Neural cell (in vitro differentiated cells): ENCODE data around the gene TMEM184A. TPM values are rescaled to one million over a fixed set of nuclear protein-coding genes. Genes with fewer than 3 reads are reported as not detected.

ENCODE experiments used
- H2AFZ ChIP-seq: fragments of 200-600, 300-800 bp; sonication (generic), shearing (Covaris generic); 2 replicates; pipeline ENCODE4 v1.6.0; 2014; ENCODE audit warnings: low read depth, mild to moderate bottlenecking, antibody characterized with exemption, low read length, moderate library complexity
- H3F3A ChIP-seq: fragments of 200-600 bp; shearing (Covaris generic); 2 replicates; pipeline ENCODE4 v1.6.1; 2016; ENCODE audit warnings: mild to moderate bottlenecking, moderate library complexity, mixed read lengths, antibody characterized with exemption, low read length; ENCODE audit not compliant: insufficient read depth, poor library complexity, severe bottlenecking
- H3K27ac ChIP-seq: fragments of 200-600, 300-800 bp; sonication (generic), shearing (Covaris generic); 2 replicates; pipeline ENCODE4 v1.5.1; 2014; ENCODE audit warnings: mild to moderate bottlenecking, low read length, moderate library complexity
- H3K27me3 ChIP-seq: fragments of 300-800, 200-600 bp; sonication (generic), shearing (Covaris generic); 2 replicates; pipeline ENCODE4 v1.6.0; 2014; ENCODE audit warnings: mild to moderate bottlenecking, low read depth, low read length, moderate library complexity; ENCODE audit not compliant: insufficient read depth
- H3K36me3 ChIP-seq: fragments of 300-800, 200-600 bp; sonication (generic), shearing (Covaris generic); 2 replicates; pipeline ENCODE4 v1.5.1; 2014; ENCODE audit warnings: mild to moderate bottlenecking, antibody characterized with exemption, low read length, moderate library complexity; ENCODE audit not compliant: insufficient read depth
- H3K4me2 ChIP-seq: fragments of 300-800, 200-600 bp; sonication (generic), shearing (Covaris generic); 2 replicates; pipeline ENCODE4 v1.6.0; 2014; ENCODE audit warnings: mild to moderate bottlenecking, low read length
- H3K4me3 ChIP-seq: fragments of 300-800, 200-600 bp; sonication (generic), shearing (Covaris generic); 2 replicates; pipeline ENCODE4 v1.5.1; 2014; ENCODE audit warnings: mild to moderate bottlenecking, low read length, moderate library complexity
- H3K79me2 ChIP-seq: fragments of 200-600 bp; shearing (Covaris generic); replicated peaks from 2 replicates; pipeline ENCODE4 v1.6.0; 2014; ENCODE audit warnings: mild to moderate bottlenecking, low read length, moderate library complexity; ENCODE audit not compliant: insufficient read depth
- H3K9ac ChIP-seq: fragments of 300-800, 200-600 bp; sonication (generic), shearing (Covaris generic); 2 replicates; pipeline ENCODE4 v1.6.1; 2016; ENCODE audit warnings: mild to moderate bottlenecking, low read length, mixed read lengths
- H3K9me2 ChIP-seq: fragments of 200-600 bp; shearing (Covaris generic); 2 replicates; pipeline ENCODE4 v1.6.1; 2016; ENCODE audit warnings: mild to moderate bottlenecking, low read length, mixed read lengths; ENCODE audit not compliant: insufficient read depth
- H3K9me3 ChIP-seq: fragments of 200-600, 300-800 bp; sonication (generic), shearing (Covaris generic); 2 replicates; pipeline ENCODE4 v1.6.1; 2016; ENCODE audit warnings: mild to moderate bottlenecking, mixed run types, low read length, moderate library complexity, mixed read lengths
- H4K20me1 ChIP-seq: fragments of 200-600 bp; shearing (Covaris generic); 2 replicates; pipeline ENCODE4 v1.6.1; 2016; ENCODE audit warnings: mild to moderate bottlenecking, mixed run types; ENCODE audit not compliant: insufficient read depth
- CTCF ChIP-seq: fragments of 450-650 bp; IDR thresholded peaks from 2 replicates; pipeline ENCODE4 v1.5.1; 2014; ENCODE audit warnings: antibody characterized with exemption, mild to moderate bottlenecking, moderate library complexity; ENCODE audit not compliant: poor library complexity, severe bottlenecking
- EP300 ChIP-seq: fragments of 450-650 bp; conservative IDR thresholded peaks from 2 replicates; pipeline ENCODE4 v1.6.1; 2014; ENCODE audit warnings: antibody characterized with exemption, mild to moderate bottlenecking, moderate library complexity; ENCODE audit not compliant: poor library complexity, severe bottlenecking
- EZH2 ChIP-seq: fragments of 200-600, 300-800 bp; shearing (Covaris generic), sonication (generic); IDR thresholded peaks from 2 replicates; pipeline ENCODE4 v1.6.1; 2014; ENCODE audit warnings: antibody characterized with exemption, low read length, borderline replicate concordance, mild to moderate bottlenecking; ENCODE audit not compliant: insufficient read depth, poor library complexity, severe bottlenecking
- MXI1 ChIP-seq: fragments of 450-650 bp; conservative IDR thresholded peaks from 2 replicates; pipeline ENCODE4 v1.6.1; 2014; ENCODE audit warnings: antibody characterized with exemption, mild to moderate bottlenecking; ENCODE audit not compliant: poor library complexity, severe bottlenecking
- POLR2AphosphoS5 ChIP-seq: IDR thresholded peaks from 2 replicates; pipeline ENCODE4 v1.6.1; 2012
- RAD21 ChIP-seq: fragments of 450-650 bp; conservative IDR thresholded peaks from 2 replicates; pipeline ENCODE4 v1.6.1; 2014; ENCODE audit warnings: antibody characterized with exemption, mild to moderate bottlenecking, moderate library complexity
- SMC3 ChIP-seq: fragments of 450-650 bp; conservative IDR thresholded peaks from 2 replicates; pipeline ENCODE4 v1.6.1; 2014; ENCODE audit warnings: antibody characterized with exemption, mild to moderate bottlenecking, moderate library complexity; ENCODE audit not compliant: poor library complexity
- TAF1 ChIP-seq: IDR thresholded peaks from 2 replicates; pipeline ENCODE4 v1.6.1; 2012; ENCODE audit warnings: low read depth
- polyA plus RNA-seq: library from polyadenylated mRNA; depleted of rRNA; stranded (reverse); fragments of >200 nt; gene quantifications from 2 replicates; pipeline ENCODE4 v1.2.3, GENCODE V29; 2014
- TF ChIP-seq, protein P1 (sequence below): IDR thresholded peaks from 2 replicates; pipeline ENCODE4 v1.6.1; 2012; ENCODE audit warnings: borderline replicate concordance

Gene TMEM184A
- polyA plus RNA-seq, 1 donor from 2014 or later = not detected

DNA sequence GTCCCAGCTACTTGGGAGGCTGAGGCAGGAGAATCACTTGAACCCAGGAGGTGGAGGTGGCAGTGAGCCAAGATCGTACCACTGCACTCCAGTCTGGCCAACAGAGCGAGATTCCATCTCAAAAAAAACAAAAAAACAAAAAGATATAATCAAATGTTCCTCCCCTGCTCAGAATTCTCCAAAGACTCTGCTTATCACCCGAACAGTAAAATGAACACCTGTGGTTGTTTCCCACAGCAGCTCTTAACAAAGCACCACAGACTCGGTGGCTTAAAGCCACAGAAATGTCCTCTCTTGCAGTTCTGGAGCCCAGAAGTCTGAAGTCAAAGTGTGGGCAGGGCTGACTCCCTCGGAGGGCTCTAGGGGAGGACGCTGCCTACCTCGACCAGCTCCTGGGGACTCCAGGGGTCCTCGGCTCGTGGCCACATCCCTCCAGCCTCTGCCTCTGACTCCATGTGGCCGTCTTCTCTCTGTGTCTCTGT lies 47.7 kb downstream of the TMEM184A start:
- peaks cover 5% of the 10 kb centered on the region for H3K79me2 ChIP-seq
- no peaks in the 10 kb centered on the region for H4K20me1 ChIP-seq
- no peaks in the 10 kb centered on the region for H3K27me3 ChIP-seq
- no peak overlapping the region for H3K4me2 ChIP-seq
- H3K4me3 ChIP-seq = no peak overlapping the region
- no peaks in the 10 kb centered on the region for H3K9me3 ChIP-seq
- no peak overlapping the region for H3K9ac ChIP-seq
- no peak overlapping the region for H2AFZ ChIP-seq
- no peak for TF ChIP-seq MXI1
- TF ChIP-seq, protein P1, sequence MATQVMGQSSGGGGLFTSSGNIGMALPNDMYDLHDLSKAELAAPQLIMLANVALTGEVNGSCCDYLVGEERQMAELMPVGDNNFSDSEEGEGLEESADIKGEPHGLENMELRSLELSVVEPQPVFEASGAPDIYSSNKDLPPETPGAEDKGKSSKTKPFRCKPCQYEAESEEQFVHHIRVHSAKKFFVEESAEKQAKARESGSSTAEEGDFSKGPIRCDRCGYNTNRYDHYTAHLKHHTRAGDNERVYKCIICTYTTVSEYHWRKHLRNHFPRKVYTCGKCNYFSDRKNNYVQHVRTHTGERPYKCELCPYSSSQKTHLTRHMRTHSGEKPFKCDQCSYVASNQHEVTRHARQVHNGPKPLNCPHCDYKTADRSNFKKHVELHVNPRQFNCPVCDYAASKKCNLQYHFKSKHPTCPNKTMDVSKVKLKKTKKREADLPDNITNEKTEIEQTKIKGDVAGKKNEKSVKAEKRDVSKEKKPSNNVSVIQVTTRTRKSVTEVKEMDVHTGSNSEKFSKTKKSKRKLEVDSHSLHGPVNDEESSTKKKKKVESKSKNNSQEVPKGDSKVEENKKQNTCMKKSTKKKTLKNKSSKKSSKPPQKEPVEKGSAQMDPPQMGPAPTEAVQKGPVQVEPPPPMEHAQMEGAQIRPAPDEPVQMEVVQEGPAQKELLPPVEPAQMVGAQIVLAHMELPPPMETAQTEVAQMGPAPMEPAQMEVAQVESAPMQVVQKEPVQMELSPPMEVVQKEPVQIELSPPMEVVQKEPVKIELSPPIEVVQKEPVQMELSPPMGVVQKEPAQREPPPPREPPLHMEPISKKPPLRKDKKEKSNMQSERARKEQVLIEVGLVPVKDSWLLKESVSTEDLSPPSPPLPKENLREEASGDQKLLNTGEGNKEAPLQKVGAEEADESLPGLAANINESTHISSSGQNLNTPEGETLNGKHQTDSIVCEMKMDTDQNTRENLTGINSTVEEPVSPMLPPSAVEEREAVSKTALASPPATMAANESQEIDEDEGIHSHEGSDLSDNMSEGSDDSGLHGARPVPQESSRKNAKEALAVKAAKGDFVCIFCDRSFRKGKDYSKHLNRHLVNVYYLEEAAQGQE = no peak
- TF ChIP-seq EP300 = no peak
- no peak for TF ChIP-seq RAD21
- no peak for TF ChIP-seq SMC3
- H3K9me2 ChIP-seq = no peaks in the 10 kb centered on the region
- no peaks in the 10 kb centered on the region for H3F3A ChIP-seq
- H3K36me3 ChIP-seq = no peaks in the 10 kb centered on the region
- H3K27ac ChIP-seq = no peak overlapping the region

- Histone ChIP-seq H3F3A (no peaks in the 10 kb centered on the region), H4K20me1 (no peaks in the 10 kb centered on the region), H2AFZ (no peak overlapping the region), H3K27me3 (no peaks in the 10 kb centered on the region), H3K36me3 (no peaks in the 10 kb centered on the region), H3K27ac (no peak overlapping the region), H3K4me2 (no peak overlapping the region), H3K4me3 (no peak overlapping the region), H3K79me2 (peaks cover 13% of the 10 kb centered on the region), H3K9me3 (no peaks in the 10 kb centered on the region), H3K9me2 (no peaks in the 10 kb centered on the region), H3K9ac (no peak overlapping the region)
- TF ChIP-seq EP300 (no peak), CTCF (no peak), RAD21 (no peak), TAF1 (no peak), POLR2AphosphoS5 (no peak), EZH2 (no peak), SMC3 (no peak), MXI1 (no peak)
- TF ChIP-seq, protein P1 = no peak
These were observed 50.1 kb downstream of the TMEM184A start for GRCh38 chr7:1505731-1506550.
